ENCODE data around the gene CD99L2. TPM values are rescaled to one million over a fixed set of nuclear protein-coding genes. Genes with fewer than 3 reads are reported as not detected.

Gene CD99L2
- total and polyA plus RNA-seq, 4 donors, result 9.7 to 39.8 (median 23.8) TPM

- no peak overlapping the region for H3K9ac ChIP-seq (ENCODE audit: low read depth in 1 of 2, low read length in 2 of 2)
- H3K27me3 ChIP-seq (ENCODE audit: control insufficient read depth in 4 of 4, insufficient read depth in 4 of 4, low read length in 3 of 4), result no peaks in the 10 kb centered on the region
- H3K4me1 ChIP-seq (ENCODE audit: control insufficient read depth in 4 of 4, insufficient read depth in 4 of 4, low read length in 3 of 4), result peaks cover 0 to under 1% (median under 1%) of the 10 kb centered on the region in 4 donors
- H3K9me3 ChIP-seq (ENCODE audit: control insufficient read depth in 4 of 4, low read length in 3 of 4), result no peaks in the 10 kb centered on the region
- TF ChIP-seq FOXA2 (IDR thresholded peaks at IDR 0.05) (no peak), GABPA (IDR thresholded peaks at IDR 0.05 in 1 of 2, conservative IDR thresholded peaks at IDR 0.05 in 1 of 2) (no peak), ATF3 (IDR thresholded peaks at IDR 0.05) (no peak), RAD21 (IDR thresholded peaks at IDR 0.05) (no peak)
- H3K4me3 ChIP-seq (ENCODE audit: low read depth in 1 of 3, low read length in 3 of 3), result no peak overlapping the region
- H3K27ac ChIP-seq (ENCODE audit: low read depth in 1 of 2, low read length in 2 of 2), result no peak overlapping the region
- H3K36me3 ChIP-seq (ENCODE audit: control insufficient read depth in 4 of 4, insufficient read depth in 3 of 4, low read depth in 1 of 4, low read length in 3 of 4), result no peaks in the 10 kb centered on the region
- no peak for DNase-seq (ENCODE audit: low spot score)
- WGBS, result 53% methylated on average over 7 of the region's 7 CpGs
These were observed 4.1 kb upstream of the CD99L2 start for GRCh38 chrX:150902434-150903109.

DNA sequence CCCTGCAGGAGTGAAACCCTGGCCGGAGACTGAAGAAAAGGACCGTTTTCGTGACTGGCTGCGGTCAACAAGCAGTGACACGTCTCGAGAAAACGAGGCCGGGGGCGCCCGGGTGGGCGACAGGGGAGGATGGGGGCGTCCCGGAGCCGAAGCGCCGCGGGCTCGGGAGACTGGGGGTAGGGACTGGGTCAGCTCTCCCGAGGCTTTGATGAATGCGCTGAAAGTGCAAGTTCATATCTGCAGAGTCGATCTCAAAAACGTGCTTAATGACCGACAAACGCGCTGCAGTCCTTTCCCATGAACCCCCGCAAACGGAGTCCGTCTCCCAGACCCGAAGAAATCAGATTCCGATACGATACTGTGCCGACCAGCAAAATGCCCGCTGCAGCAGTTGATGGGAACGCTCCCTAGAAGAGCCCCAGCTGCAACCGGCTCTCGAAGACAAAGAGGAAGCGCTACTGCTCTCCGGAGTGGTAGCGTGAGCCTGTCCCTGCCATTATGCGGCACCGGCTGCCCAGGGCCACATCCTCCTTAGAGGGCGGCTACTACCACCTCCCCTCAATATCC is 806 bp upstream of the CD99L2 start:
- whole genome bisulfite sequencing, result under 1% methylated on average over 42 of the region's 42 CpGs
- Histone ChIP-seq H3K27me3 (ENCODE audit: control insufficient read depth in 4 of 4, insufficient read depth in 4 of 4, low read length in 3 of 4) (no peaks in the 10 kb centered on the region), H3K9me3 (ENCODE audit: control insufficient read depth in 4 of 4, low read length in 3 of 4) (no peaks in the 10 kb centered on the region), H3K4me3 (ENCODE audit: low read depth in 1 of 3, low read length in 3 of 3) (peak overlapping the region; percentile 44 to 83 (median 76)), H3K36me3 (ENCODE audit: control insufficient read depth in 4 of 4, insufficient read depth in 3 of 4, low read depth in 1 of 4, low read length in 3 of 4) (no peaks in the 10 kb centered on the region), H3K9ac (ENCODE audit: low read depth in 1 of 2, low read length in 2 of 2) (peak overlapping the region in 1 of 2 donors; percentile 1), H3K4me1 (ENCODE audit: control insufficient read depth in 4 of 4, insufficient read depth in 4 of 4, low read length in 3 of 4) (peaks cover 0 to 4% (median 1%) of the 10 kb centered on the region in 4 donors), H3K27ac (ENCODE audit: low read depth in 1 of 2, low read length in 2 of 2) (peak overlapping the region in 1 of 2 donors; percentile 11)
- TF ChIP-seq RXRA (IDR thresholded peaks at IDR 0.05), result no peak
- TF ChIP-seq RAD21 (IDR thresholded peaks at IDR 0.05), result peak in 1 of 2 donors; percentile 18
- no peak for TF ChIP-seq JUND (IDR thresholded peaks at IDR 0.05)
- no peak for TF ChIP-seq SP1 (IDR thresholded peaks at IDR 0.05)
- TF ChIP-seq ZBTB33 (IDR thresholded peaks at IDR 0.05), result no peak
- no peak for TF ChIP-seq EGR1 (IDR thresholded peaks at IDR 0.05; ENCODE audit: low read depth in 2 of 2)
- no peak for TF ChIP-seq CTCF (IDR thresholded peaks at IDR 0.05; ENCODE audit: low read depth, low read length, missing input control)
- no peak for TF ChIP-seq NR2F2 (IDR thresholded peaks at IDR 0.05)
- no peak for TF ChIP-seq FOXA2 (IDR thresholded peaks at IDR 0.05)
- TF ChIP-seq GABPA (IDR thresholded peaks at IDR 0.05 in 1 of 2, conservative IDR thresholded peaks at IDR 0.05 in 1 of 2), result no peak
- no peak for TF ChIP-seq TAF1 (conservative IDR thresholded peaks at IDR 0.05)
- TF ChIP-seq YY1 (IDR thresholded peaks at IDR 0.05), result peak; percentile 60
- no peak for TF ChIP-seq FOXA1 (IDR thresholded peaks at IDR 0.05)
- TF ChIP-seq HNF4A (conservative IDR thresholded peaks at IDR 0.05), result no peak
- TF ChIP-seq HNF4G (IDR thresholded peaks at IDR 0.05), result no peak
- DNase-seq (ENCODE audit: low spot score), result peak; percentile 35
